ENCODE data around the gene PILRA.
"Not testable (repeated sequence)": the region's sequence is repeated elsewhere in the genome, so short reads cannot be mapped to it uniquely, and the experiment has no call there.

Gene PILRA

DNA sequence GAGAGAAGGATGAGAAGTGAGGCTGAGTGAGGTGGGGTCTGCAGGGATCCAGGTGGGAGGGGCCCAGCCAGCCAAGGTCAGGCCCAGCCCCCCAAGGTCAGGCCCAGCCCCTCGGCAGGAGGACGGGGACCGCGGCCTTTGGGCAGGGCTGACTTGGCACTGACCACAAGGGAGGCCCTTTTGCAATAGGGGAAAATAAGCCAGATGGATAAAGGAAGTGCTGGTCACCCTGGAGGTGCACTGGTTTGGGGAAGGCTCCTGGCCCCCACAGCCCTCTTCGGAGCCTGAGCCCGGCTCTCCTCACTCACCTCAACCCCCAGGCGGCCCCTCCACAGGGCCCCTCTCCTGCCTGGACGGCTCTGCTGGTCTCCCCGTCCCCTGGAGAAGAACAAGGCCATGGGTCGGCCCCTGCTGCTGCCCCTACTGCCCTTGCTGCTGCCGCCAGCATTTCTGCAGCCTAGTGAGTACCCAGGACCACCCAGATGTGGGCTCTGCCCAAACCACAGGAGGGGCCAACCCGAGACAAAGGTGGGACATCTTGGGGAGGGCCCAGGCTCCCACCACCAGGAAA, at the start of gene PILRA:
Gene PILRA (plus strand): TSS at position 227 of the 571 bp plus-strand sequence. CDS start 170 bp downstream, at position 397.
- DNase-seq, result no peak

DNA sequence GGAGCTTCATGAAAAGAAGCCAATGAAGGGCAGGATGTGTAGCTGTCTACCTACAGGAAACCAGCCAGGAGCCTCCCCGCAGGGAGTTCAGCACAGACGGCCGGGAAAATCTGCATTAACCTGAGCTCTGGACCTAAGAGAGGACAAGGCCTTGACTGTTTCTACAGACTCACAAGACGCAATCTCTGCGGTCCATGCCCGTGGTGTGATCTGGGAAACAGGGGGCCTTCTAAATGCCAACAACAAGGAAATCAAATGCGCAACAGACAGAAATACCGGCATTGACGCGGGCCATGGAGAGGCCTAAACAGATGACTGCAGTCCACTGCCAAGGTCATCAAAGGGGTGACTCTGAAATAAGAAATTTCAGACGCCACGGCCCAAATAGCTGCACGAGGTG, 49.1 kb upstream of the PILRA start:
- DNase-seq, result not testable (repeated sequence)

DNA sequence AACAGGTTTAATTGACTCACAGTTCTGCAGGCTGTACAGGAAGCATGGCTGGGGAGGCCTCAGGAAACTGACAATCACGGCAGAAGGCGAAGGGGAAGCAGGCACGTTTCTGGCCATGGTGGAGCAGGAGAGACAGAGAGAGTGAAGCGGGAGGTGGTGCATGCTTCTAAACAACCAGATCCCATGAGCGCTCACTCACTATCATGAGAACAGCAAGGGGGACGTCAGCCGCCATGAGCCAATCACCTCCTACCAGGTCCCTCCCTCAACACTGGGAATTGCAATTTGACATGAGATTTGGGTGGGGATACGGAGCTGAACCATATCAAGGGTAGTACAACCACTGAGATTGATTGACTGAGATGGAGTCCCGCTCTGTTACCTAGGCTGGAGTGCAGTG, 47.6 kb upstream of the PILRA start:
- not testable (repeated sequence) for DNase-seq

GRCh38 chr7:100326914-100327313, 46.4 kb upstream of the PILRA start:
- DNase-seq, result not testable (repeated sequence)

GRCh38 chr7:100335566-100336466, 37.5 kb upstream of the PILRA start:
- DNase-seq, result peak; percentile 77 to 85

- not testable (repeated sequence) for DNase-seq
Observed at GRCh38 chr7:100338083-100338696, 35.1 kb upstream of the PILRA start.

DNA sequence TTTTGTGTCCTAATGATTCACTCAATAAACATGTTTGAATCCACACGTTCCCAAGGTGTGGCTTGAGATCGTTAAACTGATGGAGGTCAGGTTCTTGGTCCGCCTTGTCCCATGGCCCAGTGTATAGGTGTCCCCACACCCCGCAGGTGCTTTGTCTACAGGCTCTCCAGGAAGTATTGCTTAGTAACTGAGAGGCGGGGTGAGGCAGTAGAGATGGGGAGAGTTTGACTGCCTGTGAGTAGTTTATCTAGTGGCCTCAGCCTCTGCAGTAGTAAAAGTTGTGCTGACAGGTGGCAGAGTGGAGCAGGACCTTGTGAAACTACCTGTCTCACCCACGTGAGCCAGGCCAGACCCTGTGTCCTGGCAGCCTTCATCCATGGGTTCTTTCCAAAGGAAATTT, 32.0 kb upstream of the PILRA start:
- not testable (repeated sequence) for DNase-seq

GRCh38 chr7:100342765-100343164, 30.5 kb upstream of the PILRA start:
- DNase-seq, result no peak

DNA sequence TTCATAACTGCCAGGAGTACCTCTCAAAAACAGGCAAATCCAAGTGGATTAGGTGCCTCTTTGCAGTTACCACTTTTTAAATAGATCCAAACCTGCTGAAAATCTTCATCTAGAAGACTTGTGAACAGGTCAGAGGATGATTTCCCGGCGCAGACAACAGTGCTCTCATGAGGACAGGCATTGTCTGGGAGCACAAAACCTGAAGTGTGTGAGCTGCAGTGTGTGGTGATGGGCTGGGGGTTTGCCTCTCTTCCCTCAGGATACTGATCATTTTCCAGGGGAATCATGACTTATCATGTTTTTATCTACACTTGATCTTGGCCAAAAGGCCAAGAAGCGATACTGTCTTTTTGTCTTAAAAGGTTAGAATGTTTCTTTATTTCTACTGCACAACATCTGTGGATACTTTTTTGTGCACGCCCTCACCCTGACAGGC, 29.1 kb upstream of the PILRA start:
- not testable (repeated sequence) for DNase-seq

GRCh38 chr7:100344560-100345287, 28.6 kb upstream of the PILRA start:
- peak in 1 of 2 experiments; percentile 24 for DNase-seq

DNA sequence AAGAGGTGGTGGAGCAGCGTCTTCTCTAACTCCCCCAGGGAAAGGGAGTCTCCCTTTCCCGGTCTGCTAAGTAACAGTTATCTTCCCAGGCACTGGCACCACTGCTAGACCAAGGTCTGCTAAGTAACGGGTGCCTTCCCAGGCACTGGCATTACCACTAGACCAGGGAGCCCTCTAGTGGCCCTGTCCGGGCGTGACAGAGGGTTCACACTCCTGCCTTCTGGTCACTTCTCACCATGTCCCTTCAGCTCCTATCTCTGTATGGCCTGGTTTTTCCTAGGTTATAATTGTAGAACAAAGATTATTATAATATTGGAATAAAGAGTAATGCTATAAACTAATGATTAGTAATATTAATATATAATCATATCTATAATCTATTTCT, 28.0 kb upstream of the PILRA start:
- DNase-seq, result peak; percentile 61 to 62

- DNase-seq, result no peak
Observed at GRCh38 chr7:100346921-100347320, 26.4 kb upstream of the PILRA start.

- no peak for DNase-seq
Observed at GRCh38 chr7:100348805-100349204, 24.5 kb upstream of the PILRA start.

DNA sequence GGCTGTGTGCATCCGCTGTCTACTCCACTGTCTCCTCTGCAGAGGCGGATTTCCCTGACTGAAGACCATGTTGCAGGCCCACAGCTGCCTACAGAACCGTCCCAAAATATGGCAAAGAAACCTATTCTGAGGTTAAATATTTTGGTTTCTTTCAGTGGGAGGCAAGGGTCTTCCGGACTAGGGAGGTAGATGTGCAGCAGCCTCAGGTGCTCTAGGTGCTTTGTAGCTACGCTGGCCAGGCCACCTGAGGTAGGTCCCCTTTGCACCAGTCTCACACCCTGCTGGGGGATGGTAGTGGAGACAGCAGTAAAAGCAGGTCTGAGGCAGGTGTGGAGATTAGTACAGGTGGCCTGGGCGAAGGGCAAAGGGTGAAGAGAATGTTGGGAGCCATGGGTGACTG, 23.5 kb upstream of the PILRA start:
- DNase-seq, result no peak

DNA sequence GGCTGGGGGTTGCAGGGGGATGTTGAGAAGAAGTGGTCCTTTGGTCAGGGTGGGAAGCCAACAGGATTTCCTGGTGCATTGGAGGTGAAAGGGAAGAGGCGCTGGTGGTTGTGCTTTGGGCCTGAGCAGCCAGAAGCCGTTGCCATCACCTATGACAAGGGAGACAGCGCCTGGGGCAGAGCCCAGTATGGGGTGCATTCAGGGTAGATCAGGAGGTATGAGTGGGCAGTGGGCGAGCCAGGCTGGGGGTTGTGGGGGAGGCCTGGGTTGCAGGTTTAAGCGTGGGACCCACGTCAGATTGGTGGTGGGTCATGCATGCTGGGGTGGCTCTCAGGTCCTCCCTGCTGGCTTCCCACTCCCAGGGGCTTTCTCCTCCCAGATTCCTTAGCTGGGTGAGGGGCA, 21.6 kb upstream of the PILRA start:
- DNase-seq, result no peak

- not testable (repeated sequence) for DNase-seq
Observed at GRCh38 chr7:100352230-100352781, 21.0 kb upstream of the PILRA start.

GRCh38 chr7:100352984-100353684, 20.2 kb upstream of the PILRA start:
- DNase-seq, result no peak

GRCh38 chr7:100353685-100354330, 19.5 kb upstream of the PILRA start:
- no peak for DNase-seq

GRCh38 chr7:100356416-100357068, 16.7 kb upstream of the PILRA start:
- no peak for DNase-seq

DNA sequence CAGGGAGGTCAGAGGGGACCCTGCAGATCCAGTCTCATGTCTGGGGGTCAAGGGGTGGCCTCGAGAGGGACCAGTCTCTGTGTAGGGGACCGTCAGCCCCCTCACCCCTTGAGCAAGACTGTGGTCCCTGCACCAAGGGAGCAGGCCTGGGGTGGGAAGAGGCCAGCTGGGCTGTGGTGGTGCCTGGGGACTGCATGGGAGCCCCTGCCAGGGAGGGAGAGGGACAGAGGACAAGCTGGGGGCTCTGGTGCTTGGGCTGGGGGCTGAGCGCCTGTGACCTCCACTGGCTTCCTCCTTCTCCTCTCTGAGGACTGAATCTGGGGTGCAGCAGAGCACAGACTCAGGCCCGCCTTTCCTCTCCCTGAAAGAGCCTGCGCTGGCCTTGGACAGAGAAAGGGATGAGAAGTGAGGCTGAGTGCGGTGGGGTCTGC, 16.1 kb upstream of the PILRA start:
- no peak for DNase-seq

Data from SHP77 (cell line).